ENCODE results near the gene SELPLG. TPM values are rescaled to one million over a fixed set of nuclear protein-coding genes. Genes with fewer than 3 reads are reported as not detected.

Gene SELPLG
- total RNA-seq, 1 donor from 2014 or later, result not detected

GRCh38 chr12:108618079-108618952 is 15.4 kb downstream of the SELPLG start:
- Mint-ChIP-seq H3K9me3 (peaks cover 5% of the 10 kb centered on the region), H3K36me3 (no peaks in the 10 kb centered on the region), H3K4me1 (peaks cover 26% of the 10 kb centered on the region), H3K4me3 (no peak overlapping the region), H3K27ac (no peak overlapping the region), H3K27me3 (ENCODE audit: low read depth) (no peaks in the 10 kb centered on the region)
- TF ChIP-seq CTCF (IDR thresholded peaks at IDR 0.05; ENCODE audit: unreplicated experiment), result peak; percentile 100
- DNase-seq (ENCODE audit: low spot score in 2 of 2, unreplicated experiment in 2 of 2), result peak; percentile 78 to 92

GRCh38 chr12:108616941-108617858 is 16.5 kb downstream of the SELPLG start:
- Mint-ChIP-seq H3K9me3 (peaks cover 5% of the 10 kb centered on the region), H3K27ac (no peak overlapping the region), H3K4me3 (no peak overlapping the region), H3K36me3 (no peaks in the 10 kb centered on the region), H3K4me1 (peaks cover 24% of the 10 kb centered on the region), H3K27me3 (ENCODE audit: low read depth) (no peaks in the 10 kb centered on the region)
- DNase-seq (ENCODE audit: low spot score in 2 of 2, unreplicated experiment in 2 of 2), result no peak
- TF ChIP-seq CTCF (IDR thresholded peaks at IDR 0.05; ENCODE audit: unreplicated experiment), result no peak

GRCh38 chr12:108616359-108616758 is 17.3 kb downstream of the SELPLG start:
- H3K27me3 Mint-ChIP-seq (ENCODE audit: low read depth), result no peaks in the 10 kb centered on the region
- no peaks in the 10 kb centered on the region for H3K36me3 Mint-ChIP-seq
- H3K4me1 Mint-ChIP-seq, result peaks cover 24% of the 10 kb centered on the region
- no peak overlapping the region for H3K27ac Mint-ChIP-seq
- H3K4me3 Mint-ChIP-seq, result no peak overlapping the region
- peaks cover 5% of the 10 kb centered on the region for H3K9me3 Mint-ChIP-seq
- no peak for TF ChIP-seq CTCF (IDR thresholded peaks at IDR 0.05; ENCODE audit: unreplicated experiment)
- DNase-seq (ENCODE audit: low spot score in 2 of 2, unreplicated experiment in 2 of 2), result no peak

- Mint-ChIP-seq H3K36me3 (no peaks in the 10 kb centered on the region), H3K4me3 (no peak overlapping the region), H3K9me3 (peaks cover 5% of the 10 kb centered on the region), H3K27ac (no peak overlapping the region), H3K27me3 (ENCODE audit: low read depth) (no peaks in the 10 kb centered on the region), H3K4me1 (peaks cover 20% of the 10 kb centered on the region)
- DNase-seq (ENCODE audit: low spot score in 2 of 2, unreplicated experiment in 2 of 2), result no peak
- no peak for TF ChIP-seq CTCF (IDR thresholded peaks at IDR 0.05; ENCODE audit: unreplicated experiment)
Observed at GRCh38 chr12:108615918-108616317, 17.8 kb downstream of the SELPLG start.

GRCh38 chr12:108614639-108615038 is 19.1 kb downstream of the SELPLG start:
- no peaks in the 10 kb centered on the region for H3K36me3 Mint-ChIP-seq
- H3K27me3 Mint-ChIP-seq (ENCODE audit: low read depth), result no peaks in the 10 kb centered on the region
- H3K27ac Mint-ChIP-seq, result no peak overlapping the region
- no peak for TF ChIP-seq CTCF (IDR thresholded peaks at IDR 0.05; ENCODE audit: unreplicated experiment)
- no peak for DNase-seq (ENCODE audit: low spot score in 2 of 2, unreplicated experiment in 2 of 2)
- peaks cover 14% of the 10 kb centered on the region for H3K4me1 Mint-ChIP-seq
- peaks cover 5% of the 10 kb centered on the region for H3K9me3 Mint-ChIP-seq
- no peak overlapping the region for H3K4me3 Mint-ChIP-seq

Data from mesothelial cell of epicardium (in vitro differentiated cells).